WERI-Rb-1 (cell line): Measurements from ENCODE around the gene TTYH2.

Source experiments
- DNase-seq: peaks from one replicate; pipeline ENCODE4 v3.0.0-alpha.2; 2020
- H3K27ac ChIP-seq: fragments of 250-450 bp; sonication (Bioruptor Pico); 2 replicates; pipeline ENCODE4 v1.5.1; 2020; ENCODE audit warnings: mild to moderate bottlenecking, moderate library complexity
- H3K27me3 ChIP-seq: fragments of 250-450 bp; sonication (Bioruptor Pico); 2 replicates; pipeline ENCODE4 v1.5.1; 2021; ENCODE audit warnings: mild to moderate bottlenecking, low read depth, moderate library complexity; ENCODE audit not compliant: insufficient read depth, severe bottlenecking
- H3K36me3 ChIP-seq: fragments of 250-450 bp; sonication (Bioruptor Pico); 2 replicates; pipeline ENCODE4 v1.5.1; 2020; ENCODE audit warnings: mild to moderate bottlenecking, moderate library complexity
- H3K4me3 ChIP-seq: 2 replicates; pipeline ENCODE4 v1.5.1; 2011; ENCODE audit warnings: low read depth, mild to moderate bottlenecking, control low read depth, low read length
- H3K9me3 ChIP-seq: fragments of 250-450 bp; sonication (Bioruptor Pico); 2 replicates; pipeline ENCODE4 v1.5.1; 2021; ENCODE audit warnings: mild to moderate bottlenecking, moderate library complexity; ENCODE audit not compliant: severe bottlenecking
- TF ChIP-seq, protein P1 (sequence below): IDR thresholded peaks from 2 replicates; pipeline ENCODE4 v1.5.1; 2011; ENCODE audit warnings: low read depth, mild to moderate bottlenecking, control low read depth, inconsistent platforms, low read length

TTYH2 gene

DNA sequence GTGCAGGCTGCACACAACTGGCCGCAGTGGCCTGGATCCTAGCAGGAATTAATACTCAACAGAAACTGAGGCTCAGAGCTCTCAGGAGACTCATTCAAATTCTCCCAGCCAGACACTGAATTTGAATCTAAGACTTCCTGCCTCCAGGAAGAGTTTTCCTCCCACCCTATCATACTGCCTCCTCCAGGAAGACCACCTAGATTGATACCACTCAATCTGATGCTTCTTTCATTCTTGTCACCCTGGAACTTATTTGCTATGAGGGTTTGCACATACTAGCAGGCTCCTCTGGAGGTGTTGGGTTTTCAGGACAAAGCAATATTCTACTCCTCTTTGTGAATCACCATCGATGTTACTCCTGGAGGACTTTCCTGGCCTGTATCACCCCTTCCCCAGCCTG, 15.6 kb upstream of the TTYH2 start:
- TF ChIP-seq, protein P1, sequence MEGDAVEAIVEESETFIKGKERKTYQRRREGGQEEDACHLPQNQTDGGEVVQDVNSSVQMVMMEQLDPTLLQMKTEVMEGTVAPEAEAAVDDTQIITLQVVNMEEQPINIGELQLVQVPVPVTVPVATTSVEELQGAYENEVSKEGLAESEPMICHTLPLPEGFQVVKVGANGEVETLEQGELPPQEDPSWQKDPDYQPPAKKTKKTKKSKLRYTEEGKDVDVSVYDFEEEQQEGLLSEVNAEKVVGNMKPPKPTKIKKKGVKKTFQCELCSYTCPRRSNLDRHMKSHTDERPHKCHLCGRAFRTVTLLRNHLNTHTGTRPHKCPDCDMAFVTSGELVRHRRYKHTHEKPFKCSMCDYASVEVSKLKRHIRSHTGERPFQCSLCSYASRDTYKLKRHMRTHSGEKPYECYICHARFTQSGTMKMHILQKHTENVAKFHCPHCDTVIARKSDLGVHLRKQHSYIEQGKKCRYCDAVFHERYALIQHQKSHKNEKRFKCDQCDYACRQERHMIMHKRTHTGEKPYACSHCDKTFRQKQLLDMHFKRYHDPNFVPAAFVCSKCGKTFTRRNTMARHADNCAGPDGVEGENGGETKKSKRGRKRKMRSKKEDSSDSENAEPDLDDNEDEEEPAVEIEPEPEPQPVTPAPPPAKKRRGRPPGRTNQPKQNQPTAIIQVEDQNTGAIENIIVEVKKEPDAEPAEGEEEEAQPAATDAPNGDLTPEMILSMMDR = no peak
- Histone ChIP-seq H3K36me3 (no peaks in the 10 kb centered on the region), H3K27ac (no peak overlapping the region), H3K27me3 (no peaks in the 10 kb centered on the region), H3K9me3 (no peaks in the 10 kb centered on the region), H3K4me3 (no peak overlapping the region)
- no peak for DNase-seq

DNA sequence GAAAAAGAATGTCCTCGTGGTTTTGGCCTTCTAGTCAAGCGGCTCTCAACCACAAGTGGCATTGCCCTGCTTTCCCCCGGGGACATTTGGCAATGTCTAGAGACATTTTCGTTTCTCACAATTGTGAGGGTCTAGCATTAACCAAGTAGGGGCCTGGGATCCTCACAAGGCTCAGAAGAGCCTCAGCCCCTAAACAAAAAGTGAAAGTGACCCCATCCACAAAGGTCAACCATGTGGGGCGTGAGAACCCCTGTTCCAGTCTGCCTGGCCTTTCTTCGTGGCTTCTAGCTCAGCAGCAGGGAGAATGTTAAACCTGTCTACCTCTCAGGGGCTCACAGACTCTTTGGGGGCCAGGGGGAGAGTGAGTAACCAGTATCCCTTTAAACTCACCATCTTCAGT, 14.7 kb upstream of the TTYH2 start:
- no peak overlapping the region for H3K4me3 ChIP-seq
- peaks cover 2% of the 10 kb centered on the region for H3K36me3 ChIP-seq
- no peaks in the 10 kb centered on the region for H3K9me3 ChIP-seq
- H3K27ac ChIP-seq = no peak overlapping the region
- no peaks in the 10 kb centered on the region for H3K27me3 ChIP-seq
- no peak for DNase-seq
- TF ChIP-seq, protein P1 = no peak

DNA sequence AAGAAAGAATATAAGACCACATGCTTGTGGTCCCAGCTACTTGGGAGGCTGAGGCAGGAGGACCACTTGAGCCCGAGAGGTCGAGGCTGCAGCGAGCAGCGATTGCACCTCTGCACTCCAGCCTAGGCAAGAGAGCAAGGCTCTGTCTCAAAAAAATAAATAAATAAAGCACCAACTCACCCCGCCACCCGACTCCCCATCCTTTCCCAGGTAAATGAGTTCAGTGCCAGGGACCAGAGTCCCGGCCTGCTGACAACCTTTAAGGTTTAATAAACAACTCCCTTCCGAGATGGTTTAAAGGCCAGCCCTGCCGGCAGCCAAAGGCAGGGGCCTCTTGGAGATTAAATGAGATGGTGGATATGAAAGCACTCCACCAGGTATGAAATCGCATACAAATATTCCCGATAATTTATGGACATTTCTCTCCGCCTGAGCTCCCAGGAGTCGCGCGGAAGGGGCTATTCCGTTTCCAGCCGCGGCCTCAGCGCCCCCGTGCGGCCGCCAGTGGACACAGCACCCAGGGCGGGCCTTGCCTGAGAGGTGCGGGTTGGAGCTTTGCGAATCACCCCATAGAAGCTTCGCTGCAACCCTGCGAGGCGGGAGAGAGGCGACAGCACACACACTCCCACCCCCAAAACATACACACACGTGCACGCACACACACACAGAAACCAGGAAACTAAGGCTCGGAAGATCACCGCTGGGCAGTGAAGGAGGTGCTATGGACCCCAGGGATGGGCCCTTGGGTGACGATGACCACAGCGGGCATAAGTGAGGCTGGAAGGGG, 13.9 kb upstream of the TTYH2 start:
- TF ChIP-seq, protein P1 = peak; percentile 97
- Histone ChIP-seq H3K4me3 (no peak overlapping the region), H3K9me3 (no peaks in the 10 kb centered on the region), H3K36me3 (peaks cover 10% of the 10 kb centered on the region), H3K27me3 (no peaks in the 10 kb centered on the region), H3K27ac (peak overlapping the region; percentile 39)
- peak; percentile 86 for DNase-seq

DNA sequence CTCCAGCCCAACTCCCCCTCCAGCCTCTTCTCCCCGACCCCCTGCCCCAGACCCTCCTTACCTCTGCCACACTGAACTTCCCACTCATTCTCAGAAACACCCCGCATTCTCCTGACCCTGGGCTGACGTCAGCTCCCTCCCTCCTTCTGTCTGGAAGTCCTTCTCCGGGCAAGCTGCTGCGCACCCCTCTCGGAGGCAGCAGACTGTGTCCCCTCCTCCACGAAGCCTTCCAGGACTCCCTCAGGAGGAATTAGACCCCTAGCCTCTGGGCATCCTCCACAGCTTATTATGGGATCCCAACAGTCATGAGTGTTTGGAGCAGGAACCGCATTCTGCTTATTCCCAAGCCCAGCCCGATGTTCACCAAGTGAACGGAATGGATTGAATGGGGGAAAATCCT, 13.3 kb upstream of the TTYH2 start:
- H3K27ac ChIP-seq = no peak overlapping the region
- peaks cover 16% of the 10 kb centered on the region for H3K36me3 ChIP-seq
- TF ChIP-seq, protein P1 = no peak
- no peak overlapping the region for H3K4me3 ChIP-seq
- DNase-seq = no peak
- H3K27me3 ChIP-seq = no peaks in the 10 kb centered on the region
- no peaks in the 10 kb centered on the region for H3K9me3 ChIP-seq

DNA sequence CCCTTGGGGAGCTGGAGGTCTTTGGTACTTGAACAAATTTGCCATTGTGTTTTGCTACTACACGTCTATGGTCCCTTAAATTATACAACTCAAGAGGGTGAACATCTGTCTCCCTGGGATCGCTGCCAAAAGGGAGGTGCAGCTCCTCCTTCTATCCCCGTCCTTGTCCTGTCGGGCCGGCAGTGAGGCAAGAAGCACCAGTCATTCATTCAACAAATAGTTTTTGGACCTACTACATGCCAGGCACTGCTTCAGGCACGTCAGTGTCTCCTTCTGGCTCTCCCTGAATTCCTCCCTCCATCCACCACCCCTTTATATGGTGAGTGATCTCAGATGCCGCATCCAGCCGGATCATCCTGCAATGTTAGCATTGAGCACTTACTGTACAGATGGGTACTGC, 12.1 kb upstream of the TTYH2 start:
- TF ChIP-seq, protein P1 = no peak
- Histone ChIP-seq H3K27me3 (no peaks in the 10 kb centered on the region), H3K27ac (no peak overlapping the region), H3K9me3 (no peaks in the 10 kb centered on the region), H3K36me3 (peaks cover 27% of the 10 kb centered on the region), H3K4me3 (no peak overlapping the region)
- DNase-seq = no peak

DNA sequence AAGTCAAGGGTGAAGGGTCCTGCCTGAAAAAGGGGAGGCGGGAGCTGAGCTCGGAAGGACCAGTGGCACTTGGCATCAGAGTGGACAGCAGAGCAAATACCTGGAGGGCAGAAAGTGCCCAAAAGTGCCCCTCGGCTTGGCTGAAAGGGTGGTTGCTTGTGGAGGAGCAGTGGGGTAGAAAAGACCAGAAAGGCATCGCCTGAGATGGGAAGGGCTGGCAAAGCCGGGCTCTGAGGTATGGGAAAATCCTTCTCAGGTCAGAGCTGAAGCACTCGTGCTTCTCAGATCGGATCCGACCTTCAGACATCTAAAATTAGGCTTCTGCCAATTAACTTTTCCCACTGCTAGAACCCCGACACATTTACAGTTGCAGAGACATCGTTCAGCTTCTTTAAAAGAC, 11.4 kb upstream of the TTYH2 start:
- DNase-seq = no peak
- Histone ChIP-seq H3K4me3 (no peak overlapping the region), H3K9me3 (no peaks in the 10 kb centered on the region), H3K27ac (no peak overlapping the region), H3K27me3 (no peaks in the 10 kb centered on the region), H3K36me3 (peaks cover 33% of the 10 kb centered on the region)
- TF ChIP-seq, protein P1 = no peak
